AG04450 (cell line): ENCODE measurements around the gene AIF1. TPM values are rescaled to one million over a fixed set of nuclear protein-coding genes. Genes with fewer than 3 reads are reported as not detected.

Source experiments
- CTCF ChIA-PET: fragments of 300-600, 350-600 bp; formaldehyde crosslinking; extraction: SDS; loops from one replicate; lab custom pipeline; 2022; ENCODE audit warnings: antibody characterized with exemption, inconsistent platforms; lab: Charles Lee
- POLR2A ChIA-PET: fragments of 350-600 bp; formaldehyde crosslinking; extraction: SDS; loops from one replicate; lab custom pipeline; 2021; ENCODE audit warnings: antibody characterized with exemption, inconsistent platforms; lab: Yijun Ruan, JAX
- DNase-seq: peaks from one replicate; pipeline ENCODE4 v3.0.0-alpha.2; 2011; ENCODE audit warnings: low read depth, low spot score
- H3K27ac ChIP-seq: one replicate; pipeline ENCODE4 v1.5.1; 2012; ENCODE audit warnings: low read depth, low read length, control low read depth
- H3K27me3 ChIP-seq: one replicate; pipeline ENCODE4 v1.6.0; 2012; ENCODE audit warnings: low read length; ENCODE audit not compliant: control insufficient read depth, insufficient read depth
- H3K4me3 ChIP-seq: 2 replicates; pipeline ENCODE4 v1.5.1; 2011; ENCODE audit warnings: mild to moderate bottlenecking, low read depth, low read length, control low read depth
- H3K9me3 ChIP-seq: 2 replicates; pipeline ENCODE4 v1.5.1; 2012; ENCODE audit warnings: low read length; ENCODE audit not compliant: control insufficient read depth, insufficient read depth
- CTCF ChIP-seq: IDR thresholded peaks from 2 replicates; pipeline ENCODE4 v1.5.1; 2011; ENCODE audit warnings: low read depth, low read length, control low read depth, inconsistent platforms
- polyA plus RNA-seq: library from polyadenylated mRNA; depleted of rRNA; stranded (reverse); fragments of >200 nt; gene quantifications from 2 replicates; pipeline ENCODE4 v1.2.3, GENCODE V29; 2011

The AIF1 gene
- polyA plus RNA-seq, 1 experiment = not detected

- ChIA-PET CTCF (interaction anchor here (0.7 to 1.0 kb wide), 2 partner anchors 74 to 269 kb away, joined by 3 read pairs; partner anchors contain the start of gene ATP6V1G2), POLR2A (interaction anchor here (0.6 to 2.5 kb wide), 6 partner anchors 15 to 207 kb away, joined by 3 to 13 read pairs (median 4); partner anchors contain the start of genes ABHD16A, BAG6, DDX39B and HSPA1B)
- Histone ChIP-seq H3K27ac (peak within 1 kb of the TSS; percentile 100), H3K9me3 (peaks cover 4% of the 10 kb centered on the region; the same call in 1 of the 2 replicates), H3K4me3 (peak within 1 kb of the TSS; percentile 95), H3K27me3 (no peaks in the 10 kb centered on the region)
- DNase-seq = peak; percentile 13
- no peak for TF ChIP-seq CTCF
These were observed 5.7 kb downstream of the AIF1 start, which contains the start of gene PRRC2A for GRCh38 chr6:31620586-31621319. PRRC2A (plus strand) TSS chr6:31620715; CDS start chr6:31622790, 2,075 bp downstream.

- ChIA-PET CTCF (interaction anchor here (0.6 to 1.7 kb wide), 5 partner anchors 23 to 75 kb away, joined by 3 to 9 read pairs (median 3); partner anchors contain the start of genes ATP6V1G2 and NFKBIL1), POLR2A (interaction anchor here (0.6 to 2.5 kb wide), 7 partner anchors 14 to 206 kb away, joined by 3 to 13 read pairs (median 3); partner anchors contain the start of genes ABHD16A, BAG6, GPANK1 and HSPA1B)
- Histone ChIP-seq H3K9me3 (peaks cover 4% of the 10 kb centered on the region; the same call in 1 of the 2 replicates), H3K27ac (peak overlapping the region; percentile 90), H3K4me3 (peak overlapping the region; percentile 95), H3K27me3 (no peaks in the 10 kb centered on the region)
- no peak for TF ChIP-seq CTCF
- no peak for DNase-seq
These were observed 6.4 kb downstream of the AIF1 start for GRCh38 chr6:31621320-31621939.

- peaks cover 4% of the 10 kb centered on the region; the same call in 1 of the 2 replicates for H3K9me3 ChIP-seq
- DNase-seq = no peak
- ChIA-PET CTCF (interaction anchor here (0.6 to 1.7 kb wide), 6 partner anchors 23 to 129 kb away, joined by 3 to 9 read pairs (median 3); partner anchors contain the start of genes ATP6V1G2 and NFKBIL1), POLR2A (interaction anchor here (0.9 to 2.5 kb wide), 3 partner anchors 17 to 43 kb away, joined by 3 to 13 read pairs (median 3); partner anchors contain the start of genes BAG6 and GPANK1)
- H3K27me3 ChIP-seq = no peaks in the 10 kb centered on the region
- no peak for TF ChIP-seq CTCF
- H3K27ac ChIP-seq = peak overlapping the region; percentile 31
- peak overlapping the region; percentile 95 for H3K4me3 ChIP-seq
These were observed 7.0 kb downstream of the AIF1 start for GRCh38 chr6:31621991-31622390.

- CTCF ChIA-PET = interaction anchor here (0.8 to 1.7 kb wide), 4 partner anchors 12 to 130 kb away, joined by 3 to 9 read pairs (median 4); no protein-coding TSS in a partner anchor
These were observed 7.7 kb downstream of the AIF1 start for GRCh38 chr6:31622684-31623091.

More at GRCh38 chr6:31622684-31623091, 7.7 kb downstream of the AIF1 start:
- DNase-seq = no peak
- TF ChIP-seq CTCF = no peak
- POLR2A ChIA-PET = interaction anchor here (0.9 to 2.5 kb wide), 2 partner anchors 29 to 42 kb away, joined by 3 to 13 read pairs; partner anchors contain the start of genes BAG6 and GPANK1
- peaks cover 4% of the 10 kb centered on the region; the same call in 1 of the 2 replicates for H3K9me3 ChIP-seq
- no peak overlapping the region for H3K27ac ChIP-seq
- H3K4me3 ChIP-seq = peak overlapping the region; percentile 95
- no peaks in the 10 kb centered on the region for H3K27me3 ChIP-seq
